K562 (cell line): ENCODE data around the gene DCUN1D4. TPM values are rescaled to one million over a fixed set of nuclear protein-coding genes. Genes with fewer than 3 reads are reported as not detected.

Source experiments
- BCLAF1 ChIP-seq, 2 experiments: fragments of 450-650 bp in 1 of 2; IDR thresholded peaks; 2 replicates each; pipeline ENCODE4 v1.6.1; 2011 to 2017; ENCODE audit warnings: low read depth in 2 of 2, antibody characterized with exemption in 1 of 2, borderline replicate concordance in 1 of 2, low read length in 1 of 2, mild to moderate bottlenecking in 1 of 2, mixed read lengths in 1 of 2; ENCODE audit not compliant: control insufficient read depth in 1 of 2
- BMI1 ChIP-seq: fragments of 150-350 bp; IDR thresholded peaks from 2 replicates; pipeline ENCODE4 v1.6.1; 2014; ENCODE audit warnings: low read length
- BRCA1 ChIP-seq, 2 experiments: fragments of 450-650 bp in 1 of 2; sonication (generic) in 1 of 2; formaldehyde crosslinking in 1 of 2; IDR thresholded peaks; 2 replicates each; pipeline versions ENCODE4 v1.5.0 to v1.6.1; 2017 to 2020; ENCODE audit warnings: mild to moderate bottlenecking in 1 of 2, missing genetic modification reagents in 1 of 2
- CBX1 ChIP-seq: sonication (generic); IDR thresholded peaks from 2 replicates; pipeline ENCODE4 v1.6.1; 2016; ENCODE audit warnings: antibody characterized with exemption, low read depth, mild to moderate bottlenecking
- CXXC5 ChIP-seq: fragments of 250-450 bp; sonication (Bioruptor Pico); IDR thresholded peaks from 2 replicates; pipeline ENCODE4 v1.8.0; 2022; ENCODE audit warnings: inconsistent platforms, mild to moderate bottlenecking, moderate library complexity
- E2F1 ChIP-seq: sonication (generic); formaldehyde crosslinking; IDR thresholded peaks from 2 replicates; pipeline ENCODE4 v1.8.1; 2023; ENCODE audit warnings: mild to moderate bottlenecking, missing genetic modification reagents, moderate library complexity
- HOMEZ ChIP-seq: fragments of 250-450 bp; sonication (Bioruptor Pico); IDR thresholded peaks from 2 replicates; pipeline ENCODE4 v1.4.0; 2020; ENCODE audit warnings: mild to moderate bottlenecking, moderate library complexity
- MIER1 ChIP-seq: fragments of 450-650 bp; IDR thresholded peaks from 2 replicates; pipeline ENCODE4 v1.6.1; 2016; ENCODE audit warnings: antibody characterized with exemption, mild to moderate bottlenecking, low read depth
- MLLT1 ChIP-seq, 2 experiments: fragments of 450-650 bp; IDR thresholded peaks; 2 replicates each; pipeline ENCODE4 v1.6.1; 2016
- POLR2AphosphoS5 ChIP-seq: IDR thresholded peaks from 2 replicates; pipeline ENCODE4 v1.6.1; 2011; ENCODE audit warnings: mild to moderate bottlenecking, low read depth, low read length, moderate library complexity; ENCODE audit not compliant: control insufficient read depth, insufficient read depth
- RAD21 ChIP-seq, 2 experiments: fragments of 250-450 bp in 1 of 2; fragments of 450-650 bp in 1 of 2; sonication (Bioruptor Pico) in 1 of 2; formaldehyde crosslinking in 1 of 2; IDR thresholded peaks in 1 of 2; conservative IDR thresholded peaks in 1 of 2; 2 replicates each; pipeline versions ENCODE4 v1.4.0 to v1.8.0; 2020 to 2022; ENCODE audit warnings: mild to moderate bottlenecking in 2 of 2, moderate library complexity in 1 of 2
- SMAD3 ChIP-seq: fragments of 450-650 bp; formaldehyde crosslinking; conservative IDR thresholded peaks from 2 replicates; pipeline ENCODE4 v1.4.0; 2020; ENCODE audit warnings: mild to moderate bottlenecking
- SNIP1 ChIP-seq: fragments of 450-650 bp; IDR thresholded peaks from 2 replicates; pipeline ENCODE4 v1.7.1; 2017; ENCODE audit warnings: low read depth, mild to moderate bottlenecking
- TARDBP ChIP-seq: fragments of 450-650 bp; IDR thresholded peaks from 2 replicates; pipeline ENCODE4 v1.6.1; 2016
- ZFP36 ChIP-seq: fragments of 150-350 bp; IDR thresholded peaks from 2 replicates; pipeline ENCODE4 v1.6.1; 2018; ENCODE audit warnings: low read length, low read depth; ENCODE audit not compliant: partially characterized antibody
- ZKSCAN8 ChIP-seq: fragments of 200-800 bp; sonication (Bioruptor generic); IDR thresholded peaks from 2 replicates; pipeline ENCODE4 v1.6.1; 2016; ENCODE audit warnings: missing genetic modification characterization, missing compliant biosample characterization
- ZNF239 ChIP-seq: fragments of 250-450 bp; sonication (Bioruptor Pico); IDR thresholded peaks from 2 replicates; pipeline ENCODE4 v1.4.0; 2020; ENCODE audit warnings: mild to moderate bottlenecking
- ZNF253 ChIP-seq: fragments of 250-450 bp; sonication (Bioruptor Pico); conservative IDR thresholded peaks from 2 replicates; pipeline ENCODE4 v1.6.1; 2021; ENCODE audit warnings: mild to moderate bottlenecking
- ZNF282 ChIP-seq: sonication (generic); formaldehyde crosslinking; IDR thresholded peaks from 2 replicates; pipeline ENCODE4 v1.8.1; 2023; ENCODE audit warnings: missing genetic modification reagents
- ZNF75A ChIP-seq: fragments of 450-650 bp; formaldehyde crosslinking; IDR thresholded peaks from 2 replicates; pipeline ENCODE4 v1.4.0; 2020; ENCODE audit warnings: mild to moderate bottlenecking
- polyA plus RNA-seq, 8 experiments: library from polyadenylated mRNA; depleted of rRNA in 4 of 8; stranded (reverse) in 5 of 8; unstranded in 3 of 8; fragments of >200 nt; fragmentation: Nextera tagmentation in 2 of 8; fragmentation: Illumina TruSeq in 1 of 8; extraction: Ambion mirVana in 2 of 8; extraction: Trizol in 1 of 8; gene quantifications; 2 replicates each; pipeline versions ENCODE4 v1.2.1 to v1.2.3, GENCODE V29; 2011 to 2014; ENCODE audit warnings: inconsistent platforms in 1 of 8, missing spikeins in 1 of 8
- total RNA-seq, 7 experiments: library from RNA; depleted of rRNA in 6 of 7; stranded (reverse); fragments of >200 nt in 6 of 7; fragmentation: Illumina TruSeq in 2 of 7; extraction: Trizol in 2 of 7; gene quantifications; 2 replicates each; pipeline versions ENCODE4 v1.2.1 to v1.2.3, GENCODE V29; 2011 to 2021; ENCODE audit warnings: low replicate concordance in 1 of 7

The DCUN1D4 gene
- total and polyA plus RNA-seq, 9 of the 15 experiments (the other 6 are each of a cell fraction or from before 2014, with no cell fraction given) = 15.1 to 73.5 (median 23.0) TPM

GRCh38 chr4:51844153-51845054, 1.5 kb downstream of the DCUN1D4 start (continued):
- TF ChIP-seq BMI1 (no peak), TARDBP (no peak), MLLT1 (IDR thresholded peaks at IDR 0.05) (0 out of 4 replicates have a peak, but pooled peaks of 1 of the 2 experiments have one; percentile 36), E2F1 (CRISPR knock-in tag) (no peak), BCLAF1 (IDR thresholded peaks at IDR 0.05; ENCODE audit: borderline replicate concordance in 1 of 2, control insufficient read depth in 1 of 2, low read depth in 2 of 2, low read length in 1 of 2) (no peak), BRCA1 (IDR thresholded peaks at IDR 0.05) (no peak), BRCA1 (CRISPR knock-in tag; IDR thresholded peaks at IDR 0.05) (no peak), POLR2AphosphoS5 (peak; percentile 73; the same call in 1 of the 2 replicates), HOMEZ (CRISPR knock-in tag) (no peak), SMAD3 (CRISPR knock-in tag) (no peak), RAD21 (CRISPR knock-in tag; conservative IDR thresholded peaks at IDR 0.05 in 1 of 2, IDR thresholded peaks at IDR 0.05 in 1 of 2) (no peak), ZNF239 (CRISPR knock-in tag) (no peak), ZNF282 (no peak), ZFP36 (no peak), ZNF253 (no peak), CBX1 (no peak), ZKSCAN8 (CRISPR knock-in tag) (no peak), SNIP1 (no peak), ZNF75A (no peak), MIER1 (no peak), CXXC5 (peak; percentile 57; the same call in 1 of the 2 replicates)
